Left renal cortex interstitium (tissue), 4 donors: ENCODE results near the gene CDC42SE2. TPM values are rescaled to one million over a fixed set of nuclear protein-coding genes. Genes with fewer than 3 reads are reported as not detected.
A peak's percentile ranks its signal among the peaks of the same experiment; 100 is the strongest.
"Not testable (repeated sequence)": the region's sequence is repeated elsewhere in the genome, so short reads cannot be mapped to it uniquely, and the experiment has no call there.

Source experiments
- DNase-seq, 4 donors: peaks; one replicate each; pipeline ENCODE4 v3.0.0-alpha.2; 2013; ENCODE audit warnings: low read depth in 4 of 4, low spot score in 2 of 4, missing footprints in 1 of 4
- polyA plus RNA-seq, 4 donors: library from polyadenylated mRNA; unstranded; fragments of 120-200 nt; gene quantifications; one replicate each; pipeline ENCODE4 v1.2.1, GENCODE V29; 2013; ENCODE audit not compliant: insufficient read length in 4 of 4

The CDC42SE2 gene
- polyA plus RNA-seq, 4 donors, result 45.8 to 60.5 (median 50.8) TPM

DNA sequence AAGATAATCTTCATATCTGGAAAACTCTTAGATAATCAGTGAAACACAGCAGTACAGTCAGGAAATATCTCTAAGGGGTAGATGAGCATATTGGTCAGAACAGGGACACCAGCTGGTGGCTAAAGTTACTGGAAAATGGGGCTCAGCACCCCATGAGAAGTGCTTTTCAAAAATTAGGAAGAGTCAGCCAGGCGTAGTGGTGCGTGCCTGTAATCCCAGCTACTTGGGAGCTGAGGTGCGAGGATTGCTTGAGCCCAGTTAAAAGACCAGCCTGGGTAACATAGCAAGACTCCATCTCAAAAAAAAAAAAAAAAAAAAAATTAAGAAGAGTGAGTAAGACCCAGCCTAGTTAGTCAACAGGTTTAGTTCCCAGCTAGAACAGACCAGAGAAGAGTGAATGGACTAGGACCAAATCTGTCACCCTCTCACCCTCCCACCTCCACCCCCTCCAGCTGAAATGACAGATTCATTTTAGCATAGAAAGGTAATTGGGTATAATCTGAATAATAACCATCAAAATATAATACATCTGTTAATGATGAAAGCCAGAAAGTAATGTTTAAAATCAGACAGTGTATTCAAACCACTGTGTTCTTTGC is 120.9 kb downstream of the CDC42SE2 start:
- no peak for DNase-seq

DNA sequence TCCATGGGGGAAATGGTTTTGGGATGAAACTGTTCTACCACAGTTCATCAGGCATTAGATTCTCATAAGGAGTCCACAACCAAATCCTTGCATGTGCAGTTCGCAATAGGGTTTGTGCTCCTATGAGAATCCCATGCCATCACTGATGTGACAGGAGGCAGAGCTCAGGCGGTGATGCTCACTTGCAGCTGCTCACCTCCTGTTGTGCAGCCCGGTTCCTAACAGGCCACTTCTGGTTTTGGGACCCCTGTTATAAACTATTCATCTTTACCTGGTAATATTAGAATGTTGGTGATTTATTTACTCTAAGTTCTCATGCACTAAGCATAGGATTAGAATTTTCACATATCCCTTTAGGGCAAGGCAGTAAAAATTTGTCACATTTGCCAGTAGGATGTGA is 122.3 kb downstream of the CDC42SE2 start:
- no peak for DNase-seq

DNA sequence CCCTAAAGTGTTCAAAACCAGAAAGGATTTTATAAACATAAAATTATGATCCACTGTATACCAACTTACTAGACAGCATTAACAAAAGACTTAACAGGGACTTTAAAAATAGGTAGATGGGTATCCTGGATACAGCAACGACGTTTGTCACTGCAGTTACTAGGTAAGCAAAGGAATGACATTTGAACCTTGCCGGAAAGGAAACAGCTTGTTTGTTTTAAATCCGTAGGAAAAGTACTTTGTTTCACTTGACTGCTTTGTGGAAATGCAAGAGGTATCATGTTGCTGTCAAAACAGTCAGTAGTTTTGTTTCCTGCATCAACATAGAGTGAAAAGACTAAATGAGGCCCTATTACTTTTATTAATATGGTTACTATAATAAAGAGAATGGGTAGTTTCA is 122.9 kb downstream of the CDC42SE2 start:
- peak; percentile 48 to 77 (median 68) for DNase-seq

GRCh38 chr5:131387255-131387654 is 123.4 kb downstream of the CDC42SE2 start:
- DNase-seq, result no peak

DNA sequence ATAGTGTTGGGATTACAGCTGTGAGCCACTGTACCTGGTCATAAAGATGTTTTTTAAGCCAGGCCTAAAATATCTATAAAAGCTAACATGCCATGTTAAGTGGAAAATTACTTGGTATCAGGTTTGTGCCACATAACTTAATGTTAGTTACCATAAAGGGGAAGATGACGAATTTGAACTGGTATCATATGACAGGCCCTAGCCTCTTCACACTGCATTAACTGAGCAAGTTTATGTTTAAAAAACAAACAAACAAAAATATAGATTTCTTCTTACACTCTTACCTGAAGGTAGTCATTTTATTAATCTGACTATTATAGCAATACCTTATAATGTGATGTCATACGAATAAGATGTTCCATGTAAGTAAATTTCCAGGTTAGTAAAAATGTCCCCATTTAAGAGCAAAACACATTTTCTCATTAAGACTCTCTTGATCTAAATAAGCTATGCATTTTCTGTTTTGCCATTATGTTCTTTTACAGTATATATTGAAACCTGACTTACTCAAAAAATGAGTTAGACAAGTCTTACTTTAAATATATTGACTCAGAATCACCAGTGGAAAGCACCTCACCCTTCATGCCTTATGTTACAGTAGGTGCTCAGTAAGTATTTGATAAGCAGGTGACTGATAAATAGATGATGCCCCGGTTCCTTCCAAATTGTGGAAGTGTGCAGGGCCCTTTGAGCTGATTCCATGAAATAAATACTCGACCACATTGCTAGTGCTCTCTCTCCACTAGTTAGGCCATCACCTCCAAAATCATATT is 125.4 kb downstream of the CDC42SE2 start:
- no peak for DNase-seq

DNA sequence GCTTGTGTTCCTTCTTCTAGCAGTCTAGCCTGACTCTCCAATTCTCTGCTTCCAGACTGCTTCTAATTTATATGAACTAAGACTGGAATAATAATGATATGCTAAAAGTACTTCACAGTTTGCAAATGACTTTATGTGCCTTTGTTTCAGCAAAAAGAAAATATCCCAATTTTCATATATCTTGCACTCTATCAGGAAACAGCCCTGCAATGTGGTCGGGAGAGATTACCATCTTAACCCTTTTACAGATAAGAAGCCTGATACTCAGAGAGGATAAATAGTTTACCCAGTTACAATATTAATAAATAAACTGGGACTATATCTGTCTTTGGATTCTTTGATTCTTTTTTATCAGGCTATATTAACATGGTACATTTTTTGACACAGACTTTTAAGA is 126.0 kb downstream of the CDC42SE2 start:
- DNase-seq, result no peak

GRCh38 chr5:131392466-131393095 is 128.7 kb downstream of the CDC42SE2 start:
- no peak for DNase-seq

- no peak for DNase-seq
Observed at GRCh38 chr5:131393498-131393968, 129.7 kb downstream of the CDC42SE2 start.

DNA sequence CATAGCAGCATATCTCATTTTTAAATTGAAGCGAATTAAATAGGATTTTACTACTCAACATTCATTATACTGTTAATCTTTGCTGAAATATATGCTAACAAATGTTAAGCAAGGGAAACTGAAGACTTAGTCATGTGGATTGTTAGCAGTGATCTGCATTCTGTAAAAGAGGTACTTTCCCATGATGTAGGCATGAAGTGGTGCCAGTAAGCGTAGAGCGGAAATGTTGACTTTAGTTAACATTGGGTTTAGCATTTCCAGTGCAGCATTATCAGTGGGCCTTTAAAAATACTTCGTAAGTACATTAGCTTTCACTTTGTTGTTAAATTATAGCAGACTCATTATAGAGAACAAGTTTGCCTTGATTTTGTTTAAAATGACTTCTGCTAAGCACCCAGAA is 130.3 kb downstream of the CDC42SE2 start:
- DNase-seq, result no peak

GRCh38 chr5:131396015-131396414 is 132.2 kb downstream of the CDC42SE2 start:
- DNase-seq, result no peak

GRCh38 chr5:131396630-131397273 is 132.9 kb downstream of the CDC42SE2 start:
- no peak for DNase-seq

DNA sequence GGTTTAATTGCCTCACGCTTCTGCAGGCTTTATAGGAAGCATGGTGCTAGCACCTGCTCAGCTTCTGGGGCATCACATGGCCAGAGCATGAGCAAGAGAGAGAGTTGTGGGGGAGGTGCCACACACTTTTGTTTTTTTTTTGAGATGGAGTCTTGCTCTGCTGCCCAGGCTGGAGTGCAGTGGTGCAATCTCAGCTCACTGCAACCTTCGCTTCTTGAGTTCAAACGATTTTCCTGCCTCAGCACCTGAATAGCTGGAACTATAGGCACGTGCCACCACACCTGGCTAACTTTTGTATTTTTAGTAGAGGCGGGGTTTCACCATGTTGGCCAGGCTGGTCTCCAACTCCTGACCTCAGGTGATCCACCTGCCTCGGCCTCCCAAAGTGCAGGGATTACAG is 135.2 kb downstream of the CDC42SE2 start:
- not testable (repeated sequence) for DNase-seq

DNA sequence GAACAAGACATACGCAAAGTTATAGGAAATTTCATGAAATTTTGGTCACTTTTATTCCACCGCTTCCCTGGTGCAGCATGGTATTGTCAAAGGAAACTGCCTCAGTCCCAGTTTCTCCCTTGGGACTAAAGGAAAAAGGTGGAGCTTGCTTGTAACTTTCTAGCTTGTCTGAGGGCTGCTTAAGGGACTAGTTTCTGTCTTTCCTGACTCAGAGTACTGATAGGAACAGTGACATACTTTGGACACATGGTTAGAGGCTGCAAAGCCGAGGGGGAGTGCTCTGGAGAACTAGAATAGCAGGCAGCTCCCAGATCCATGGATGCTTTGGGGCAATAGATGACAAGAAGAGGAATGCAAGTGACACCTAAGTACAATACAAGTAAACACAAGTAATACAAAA is 136.7 kb downstream of the CDC42SE2 start:
- no peak for DNase-seq

GRCh38 chr5:131405674-131406073 is 141.8 kb downstream of the CDC42SE2 start:
- DNase-seq, result no peak

- DNase-seq, result no peak
Observed at GRCh38 chr5:131406076-131406475, 142.2 kb downstream of the CDC42SE2 start.

- DNase-seq, result no peak
Observed at GRCh38 chr5:131406975-131407638, 143.3 kb downstream of the CDC42SE2 start.

DNA sequence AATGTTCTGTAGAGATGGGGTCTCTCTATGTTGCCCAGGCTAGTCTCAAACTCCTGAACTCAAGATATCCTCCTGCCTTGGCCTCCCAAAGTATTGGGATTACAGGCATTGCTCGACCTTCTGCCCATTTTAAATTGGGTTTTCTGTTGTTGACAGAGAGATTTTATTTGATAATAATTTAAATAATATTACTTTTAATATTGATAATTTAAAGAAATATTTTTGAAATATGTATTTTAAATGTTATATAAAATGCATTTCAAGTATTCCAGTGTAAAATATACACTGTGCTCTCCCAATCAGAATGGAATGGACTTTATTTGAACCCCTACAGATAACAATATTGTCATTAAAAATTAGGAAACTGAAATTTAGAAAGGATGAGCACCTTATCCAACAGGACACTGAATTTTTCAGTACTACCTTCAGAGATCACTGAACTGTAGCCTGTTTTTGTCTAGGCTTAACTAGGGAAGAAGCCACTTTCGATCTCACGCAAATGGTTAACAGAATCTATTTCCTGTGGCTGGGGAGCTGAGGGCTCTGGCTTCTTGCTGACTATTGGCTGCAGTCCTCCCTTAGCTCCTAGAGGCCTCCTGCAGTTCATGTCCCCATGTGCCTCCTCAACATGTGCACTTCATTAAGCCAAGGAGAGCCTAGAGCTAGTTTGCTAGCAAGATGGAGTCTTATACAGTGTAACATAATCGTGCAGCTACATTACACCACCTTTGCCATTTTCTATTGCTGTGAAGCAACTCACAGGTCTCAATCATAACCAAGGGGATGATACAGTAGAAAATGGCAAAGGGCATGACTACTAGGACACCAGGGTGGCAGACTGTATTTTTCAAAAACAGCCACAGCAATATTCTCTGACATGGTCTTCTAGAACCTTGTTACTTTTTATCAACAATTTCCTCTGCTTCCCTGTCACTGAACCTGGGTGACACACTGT is 150.0 kb downstream of the CDC42SE2 start:
- DNase-seq, result no peak

- no peak for DNase-seq
Observed at GRCh38 chr5:131416729-131417128, 152.9 kb downstream of the CDC42SE2 start.

GRCh38 chr5:131417240-131417869 is 153.5 kb downstream of the CDC42SE2 start:
- DNase-seq, result peak in 3 of 4 donors; percentile 36 to 59 (median 46)
